Measurements from ENCODE around the gene SMPD3. TPM values are rescaled to one million over a fixed set of nuclear protein-coding genes. Genes with fewer than 3 reads are reported as not detected.
A peak's percentile ranks its signal among the peaks of the same experiment; 100 is the strongest.

The SMPD3 gene
- total and polyA plus RNA-seq, 8 donors, result 0.83 to 5.5 (median 2.2) TPM

DNA sequence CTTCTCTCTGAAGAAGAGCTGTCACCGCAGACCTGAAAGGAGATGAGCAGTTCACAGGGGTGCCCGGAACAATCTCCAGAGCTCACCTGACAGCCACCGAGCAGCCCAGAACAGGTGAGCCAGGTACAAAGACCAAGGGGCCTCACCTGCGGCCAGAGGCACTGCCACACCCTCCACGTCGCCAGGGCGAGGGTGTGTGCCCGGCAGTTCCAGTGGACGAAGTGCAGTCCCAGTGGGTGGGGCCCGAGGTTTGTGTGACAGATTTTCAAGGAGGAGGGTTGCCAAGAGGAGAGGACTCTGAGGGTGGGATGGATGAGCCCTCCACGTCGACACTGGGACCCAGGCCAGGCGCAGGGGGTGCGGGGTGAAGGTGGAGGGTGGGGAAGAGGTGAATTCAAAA lies 61.7 kb downstream of the SMPD3 start:
- peak in 1 of 6 donors; percentile 47 for DNase-seq
- no peak for FAIRE-seq
- Histone ChIP-seq H3K4me3 (no peak overlapping the region), H3K36me3 (no peaks in the 10 kb centered on the region), H3K4me1 (no peaks in the 10 kb centered on the region), H3K9me3 (no peaks in the 10 kb centered on the region), H3K27ac (no peak overlapping the region), H3K27me3 (no peaks in the 10 kb centered on the region)
- intact Hi-C loops (cut with DNase I), result no loop called here
- peak in 2 of 4 donors; percentile 18 to 63 for ATAC-seq
- 80 to 85% methylated on average over 14 of the region's 14 CpGs for WGBS, 2 donors
- TF ChIP-seq, protein P1, sequence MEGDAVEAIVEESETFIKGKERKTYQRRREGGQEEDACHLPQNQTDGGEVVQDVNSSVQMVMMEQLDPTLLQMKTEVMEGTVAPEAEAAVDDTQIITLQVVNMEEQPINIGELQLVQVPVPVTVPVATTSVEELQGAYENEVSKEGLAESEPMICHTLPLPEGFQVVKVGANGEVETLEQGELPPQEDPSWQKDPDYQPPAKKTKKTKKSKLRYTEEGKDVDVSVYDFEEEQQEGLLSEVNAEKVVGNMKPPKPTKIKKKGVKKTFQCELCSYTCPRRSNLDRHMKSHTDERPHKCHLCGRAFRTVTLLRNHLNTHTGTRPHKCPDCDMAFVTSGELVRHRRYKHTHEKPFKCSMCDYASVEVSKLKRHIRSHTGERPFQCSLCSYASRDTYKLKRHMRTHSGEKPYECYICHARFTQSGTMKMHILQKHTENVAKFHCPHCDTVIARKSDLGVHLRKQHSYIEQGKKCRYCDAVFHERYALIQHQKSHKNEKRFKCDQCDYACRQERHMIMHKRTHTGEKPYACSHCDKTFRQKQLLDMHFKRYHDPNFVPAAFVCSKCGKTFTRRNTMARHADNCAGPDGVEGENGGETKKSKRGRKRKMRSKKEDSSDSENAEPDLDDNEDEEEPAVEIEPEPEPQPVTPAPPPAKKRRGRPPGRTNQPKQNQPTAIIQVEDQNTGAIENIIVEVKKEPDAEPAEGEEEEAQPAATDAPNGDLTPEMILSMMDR (IDR thresholded peaks at IDR 0.05), result no peak

DNA sequence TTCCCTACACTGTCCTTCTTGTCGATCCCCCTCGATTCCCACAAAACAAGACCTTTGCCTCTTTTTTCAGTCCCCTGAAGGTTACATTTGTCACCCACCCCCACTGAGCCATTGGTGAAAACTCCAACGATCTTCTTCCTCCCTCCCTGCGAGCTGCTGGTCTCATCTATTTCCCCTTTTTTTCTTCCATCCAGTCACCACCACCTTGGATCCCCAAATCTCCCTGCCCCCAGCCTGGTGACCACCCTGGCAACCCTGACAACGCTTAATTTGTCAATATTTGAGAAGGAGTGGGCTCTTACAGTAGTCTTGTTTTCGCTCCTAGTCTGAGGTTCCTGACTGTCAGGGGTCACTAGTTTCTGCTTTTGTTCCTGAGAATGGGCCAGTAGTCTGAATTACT lies 62.9 kb downstream of the SMPD3 start:
- Histone ChIP-seq H3K27ac (no peak overlapping the region), H3K27me3 (no peaks in the 10 kb centered on the region), H3K4me3 (no peak overlapping the region), H3K4me1 (no peaks in the 10 kb centered on the region), H3K36me3 (no peaks in the 10 kb centered on the region), H3K9me3 (no peaks in the 10 kb centered on the region)
- FAIRE-seq (no peak), ATAC-seq (no peak), DNase-seq (peak in 1 of 6 donors; percentile 0)
- TF ChIP-seq, protein P1 (IDR thresholded peaks at IDR 0.05), result no peak
- intact Hi-C loops (cut with DNase I), result no loop called here
- WGBS, 2 donors, result 66 to 75% methylated on average over 6 of the region's 6 CpGs

DNA sequence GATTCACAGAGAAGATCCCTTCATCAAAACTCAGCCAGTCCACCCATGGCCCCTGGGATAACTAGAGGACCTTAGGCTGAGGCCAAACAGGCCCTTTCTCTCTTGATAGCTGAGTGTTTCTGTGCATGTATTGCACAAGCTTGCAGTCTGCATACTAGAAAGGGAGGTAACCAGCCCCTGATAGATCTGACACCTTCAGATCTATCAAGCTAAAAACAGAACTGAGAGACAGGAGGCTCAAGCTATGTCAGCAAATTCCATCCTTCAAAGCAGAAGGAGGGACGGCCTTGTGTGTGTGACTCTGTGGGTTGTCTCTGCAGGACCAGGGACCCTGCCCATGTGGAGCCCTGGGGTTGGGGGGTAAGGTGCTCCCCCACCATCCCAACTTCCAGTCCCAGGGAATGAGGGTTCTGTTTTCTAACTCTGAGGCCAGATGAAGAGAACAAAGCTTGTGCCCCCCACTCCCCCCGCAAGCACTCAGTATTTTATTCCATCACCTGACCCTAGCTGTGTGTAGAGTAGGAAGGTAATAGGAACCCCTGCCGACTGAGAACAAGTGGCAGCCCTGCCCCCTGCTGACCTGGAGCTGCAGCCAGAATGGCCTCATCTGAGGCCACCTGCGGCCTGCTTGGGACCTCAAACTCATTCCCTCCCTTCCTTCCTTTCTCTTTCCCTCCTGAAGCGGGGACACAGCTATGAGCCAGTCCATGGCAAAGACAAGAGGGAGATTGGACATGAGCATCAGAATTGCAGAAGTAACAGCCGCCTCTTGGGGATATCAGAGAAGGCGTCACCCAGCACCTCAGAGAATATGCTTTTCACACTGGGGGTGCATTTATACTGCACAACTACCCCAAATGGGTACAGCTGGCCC lies 63.8 kb downstream of the SMPD3 start:
- no peak overlapping the region for H3K27ac ChIP-seq
- DNase-seq, result peak in 2 of 6 donors; percentile 2 to 20
- no peak for ATAC-seq
- intact Hi-C loops (cut with DNase I), result no loop called here
- FAIRE-seq, result no peak
- H3K4me3 ChIP-seq, result no peak overlapping the region
- no peaks in the 10 kb centered on the region for H3K9me3 ChIP-seq
- 79 to 83% methylated on average over 7 of the region's 7 CpGs for WGBS, 2 donors
- no peaks in the 10 kb centered on the region for H3K27me3 ChIP-seq
- no peaks in the 10 kb centered on the region for H3K4me1 ChIP-seq
- TF ChIP-seq, protein P1 (IDR thresholded peaks at IDR 0.05), result no peak
- H3K36me3 ChIP-seq, result no peaks in the 10 kb centered on the region

DNA sequence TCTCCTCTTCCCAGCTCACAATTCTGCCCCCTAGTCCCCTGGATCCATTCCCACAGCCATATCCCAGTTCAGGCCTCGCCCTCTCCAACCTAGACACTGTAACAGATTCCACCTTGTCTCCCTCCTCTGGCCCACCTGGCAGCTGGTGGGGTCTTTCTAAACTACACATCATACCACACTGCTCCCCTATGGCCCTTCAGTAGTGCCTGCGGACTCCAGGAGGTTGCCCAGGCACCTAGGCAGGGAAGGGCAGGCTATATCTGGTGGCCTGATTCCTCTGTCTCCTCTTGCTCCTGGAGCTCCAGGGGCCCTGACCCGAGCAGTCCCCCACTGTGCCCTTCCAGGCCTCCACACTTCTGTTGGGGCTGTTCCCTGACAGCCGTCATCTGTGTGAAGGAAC lies 64.5 kb downstream of the SMPD3 start:
- Histone ChIP-seq H3K27ac (no peak overlapping the region), H3K4me3 (no peak overlapping the region), H3K9me3 (no peaks in the 10 kb centered on the region), H3K36me3 (no peaks in the 10 kb centered on the region), H3K27me3 (no peaks in the 10 kb centered on the region), H3K4me1 (no peaks in the 10 kb centered on the region)
- WGBS, 2 donors, result 91 to 93% methylated on average over 4 of the region's 4 CpGs
- TF ChIP-seq, protein P1 (IDR thresholded peaks at IDR 0.05), result no peak
- intact Hi-C loops (cut with DNase I), result no loop called here
- DNase-seq, result peak in 1 of 6 donors; percentile 14
- ATAC-seq, result no peak
- FAIRE-seq, result no peak

DNA sequence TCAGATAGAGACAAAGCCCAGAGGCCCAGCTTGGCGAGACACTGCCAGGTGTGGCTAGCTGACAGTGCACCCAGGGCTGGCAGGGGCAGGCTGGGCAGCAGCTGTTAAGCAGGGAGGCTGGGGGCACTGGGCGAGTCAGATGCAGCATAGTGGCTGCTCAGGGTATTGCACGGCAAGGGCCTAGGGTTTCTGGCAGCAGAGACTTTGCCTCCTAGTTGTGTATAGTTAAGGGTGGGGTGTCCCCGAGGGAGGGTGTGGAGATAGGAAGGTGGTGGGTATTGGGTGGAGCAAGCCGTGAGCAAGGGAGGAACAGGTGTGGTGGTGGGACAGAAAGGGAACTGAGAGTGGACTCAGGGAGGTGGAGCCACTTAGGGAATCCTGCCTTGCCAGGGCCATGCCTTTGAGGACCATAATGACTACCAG lies 66.0 kb downstream of the SMPD3 start:
- DNase-seq, result peak in 3 of 6 donors; percentile 13 to 47 (median 36)
- FAIRE-seq, result no peak
- Histone ChIP-seq H3K36me3 (no peaks in the 10 kb centered on the region), H3K27me3 (no peaks in the 10 kb centered on the region), H3K4me3 (no peak overlapping the region), H3K9me3 (no peaks in the 10 kb centered on the region), H3K4me1 (no peaks in the 10 kb centered on the region), H3K27ac (no peak overlapping the region)
- TF ChIP-seq, protein P1 (IDR thresholded peaks at IDR 0.05), result peak in 2 of 4 donors; percentile 15 to 22
- peak in 1 of 4 donors; percentile 44 for ATAC-seq
- 83 to 94% methylated on average over 5 of the region's 5 CpGs for WGBS, 2 donors
- intact Hi-C loops (cut with DNase I), result no loop called here
